Osteocyte (in vitro differentiated cells): ENCODE measurements around the gene DNAH9. TPM values are rescaled to one million over a fixed set of nuclear protein-coding genes. Genes with fewer than 3 reads are reported as not detected.

Experiments
- DNase-seq: peaks from one replicate; pipeline ENCODE4 v3.0.0; 2021; ENCODE audit warnings: mixed read lengths; ENCODE audit not compliant: unreplicated experiment; ENCODE audit errors: extremely low spot score
- H3K27ac Mint-ChIP-seq: one replicate; pipeline ENCODE4 v1.8.0; 2021; ENCODE audit warnings: mild to moderate bottlenecking, mixed read lengths; ENCODE audit not compliant: unreplicated experiment
- H3K27me3 Mint-ChIP-seq: one replicate; pipeline ENCODE4 v1.8.0; 2021; ENCODE audit warnings: mixed read lengths; ENCODE audit not compliant: unreplicated experiment
- H3K36me3 Mint-ChIP-seq: one replicate; pipeline ENCODE4 v1.8.0; 2021; ENCODE audit warnings: mixed read lengths; ENCODE audit not compliant: unreplicated experiment
- H3K4me1 Mint-ChIP-seq: one replicate; pipeline ENCODE4 v1.8.0; 2021; ENCODE audit warnings: mixed read lengths; ENCODE audit not compliant: unreplicated experiment
- H3K4me3 Mint-ChIP-seq: one replicate; pipeline ENCODE4 v1.8.0; 2021; ENCODE audit warnings: mild to moderate bottlenecking, moderate library complexity, mixed read lengths; ENCODE audit not compliant: unreplicated experiment
- H3K9me3 Mint-ChIP-seq: one replicate; pipeline ENCODE4 v1.8.0; 2021; ENCODE audit warnings: mixed read lengths; ENCODE audit not compliant: unreplicated experiment
- CTCF ChIP-seq: fragments of 200-600 bp; sonication (generic); IDR thresholded peaks from 2 replicates; pipeline ENCODE4 v1.5.0; 2021; ENCODE audit warnings: antibody characterized with exemption, mild to moderate bottlenecking, moderate library complexity
- total RNA-seq: library from RNA; stranded (reverse); gene quantifications from 2 replicates; pipeline ENCODE4 v1.2.1, GENCODE V29; 2021

DNAH9 gene
- total RNA-seq, 1 donor from 2014 or later = not detected

GRCh38 chr17:11739351-11739750 is 141.1 kb downstream of the DNAH9 start:
- TF ChIP-seq CTCF = no peak
- DNase-seq = no peak
- no peaks in the 10 kb centered on the region for H3K4me1 Mint-ChIP-seq
- H3K9me3 Mint-ChIP-seq = peaks cover 19% of the 10 kb centered on the region
- H3K27ac Mint-ChIP-seq = no peak overlapping the region
- no peaks in the 10 kb centered on the region for H3K27me3 Mint-ChIP-seq
- no peaks in the 10 kb centered on the region for H3K36me3 Mint-ChIP-seq
- H3K4me3 Mint-ChIP-seq = no peak overlapping the region

GRCh38 chr17:11739848-11740247 is 141.6 kb downstream of the DNAH9 start:
- Mint-ChIP-seq H3K36me3 (no peaks in the 10 kb centered on the region), H3K9me3 (peaks cover 19% of the 10 kb centered on the region), H3K27me3 (no peaks in the 10 kb centered on the region)

GRCh38 chr17:11742886-11743285 is 144.6 kb downstream of the DNAH9 start:
- no peak for DNase-seq
- Mint-ChIP-seq H3K27me3 (no peaks in the 10 kb centered on the region), H3K4me1 (no peaks in the 10 kb centered on the region), H3K36me3 (no peaks in the 10 kb centered on the region), H3K9me3 (peaks cover 24% of the 10 kb centered on the region), H3K27ac (no peak overlapping the region), H3K4me3 (no peak overlapping the region)
- TF ChIP-seq CTCF = no peak

More at GRCh38 chr17:11739848-11740247, 141.6 kb downstream of the DNAH9 start:
- no peak overlapping the region for H3K27ac Mint-ChIP-seq
- DNase-seq = peak; percentile 72
- no peaks in the 10 kb centered on the region for H3K4me1 Mint-ChIP-seq
- TF ChIP-seq CTCF = no peak
- H3K4me3 Mint-ChIP-seq = no peak overlapping the region

GRCh38 chr17:11744696-11745095 is 146.4 kb downstream of the DNAH9 start:
- no peaks in the 10 kb centered on the region for H3K4me1 Mint-ChIP-seq
- peak; percentile 82 for DNase-seq
- H3K27me3 Mint-ChIP-seq = no peaks in the 10 kb centered on the region
- no peak overlapping the region for H3K27ac Mint-ChIP-seq
- H3K36me3 Mint-ChIP-seq = no peaks in the 10 kb centered on the region
- H3K9me3 Mint-ChIP-seq = peaks cover 14% of the 10 kb centered on the region
- no peak for TF ChIP-seq CTCF
- H3K4me3 Mint-ChIP-seq = no peak overlapping the region

- peaks cover 12% of the 10 kb centered on the region for H3K9me3 Mint-ChIP-seq
- TF ChIP-seq CTCF = no peak
- no peak overlapping the region for H3K27ac Mint-ChIP-seq
- H3K27me3 Mint-ChIP-seq = no peaks in the 10 kb centered on the region
- no peaks in the 10 kb centered on the region for H3K4me1 Mint-ChIP-seq
- no peak overlapping the region for H3K4me3 Mint-ChIP-seq
- peak; percentile 80 for DNase-seq
- no peaks in the 10 kb centered on the region for H3K36me3 Mint-ChIP-seq
Measured at GRCh38 chr17:11747441-11747840, 149.2 kb downstream of the DNAH9 start.
